Smooth muscle cell (in vitro differentiated cells): ENCODE measurements around the gene TXNDC11. TPM values are rescaled to one million over a fixed set of nuclear protein-coding genes. Genes with fewer than 3 reads are reported as not detected.

ENCODE experiments used
- DNase-seq: peaks from one replicate; lab custom pipeline; 2025; ENCODE audit not compliant: unreplicated experiment; lab: John Stamatoyannopoulos, UW
- H2AFZ ChIP-seq: fragments of 200-600 bp; sonication (generic); 2 replicates; pipeline ENCODE4 v1.6.0; 2016; ENCODE audit warnings: antibody characterized with exemption, low read depth, mild to moderate bottlenecking
- H3F3A ChIP-seq: fragments of 200-600 bp; sonication (generic); 2 replicates; pipeline ENCODE4 v1.6.0; 2017; ENCODE audit warnings: antibody characterized with exemption, low read depth
- H3K27ac ChIP-seq: fragments of 200-600 bp; sonication (generic); 2 replicates; pipeline ENCODE4 v1.5.1; 2016; ENCODE audit warnings: low read depth, mild to moderate bottlenecking
- H3K27me3 ChIP-seq: fragments of 200-600 bp; sonication (generic); 2 replicates; pipeline ENCODE4 v1.6.1; 2016; ENCODE audit warnings: low read depth, mild to moderate bottlenecking
- H3K36me3 ChIP-seq: fragments of 200-600 bp; sonication (generic); 2 replicates; pipeline ENCODE4 v1.5.1; 2016; ENCODE audit warnings: low read depth
- H3K4me1 ChIP-seq: fragments of 200-600 bp; sonication (generic); 2 replicates; pipeline ENCODE4 v1.5.1; 2016; ENCODE audit warnings: low read depth
- H3K4me2 ChIP-seq: fragments of 200-600 bp; sonication (generic); 2 replicates; pipeline ENCODE4 v1.6.0; 2016; ENCODE audit warnings: mild to moderate bottlenecking
- H3K4me3 ChIP-seq: fragments of 200-600 bp; sonication (generic); 2 replicates; pipeline ENCODE4 v1.5.1; 2016; ENCODE audit warnings: mild to moderate bottlenecking
- H3K79me2 ChIP-seq: fragments of 200-600 bp; sonication (generic); 2 replicates; pipeline ENCODE4 v1.6.0; 2016; ENCODE audit warnings: low read depth, mild to moderate bottlenecking
- H3K9ac ChIP-seq: fragments of 200-600 bp; sonication (generic); 2 replicates; pipeline ENCODE4 v1.6.0; 2016; ENCODE audit warnings: low read depth
- H3K9me3 ChIP-seq: fragments of 200-600 bp; sonication (generic); replicated peaks from 2 replicates; pipeline ENCODE4 v1.5.1; 2016; ENCODE audit warnings: low read depth
- H4K20me1 ChIP-seq: fragments of 200-600 bp; sonication (generic); 2 replicates; pipeline ENCODE4 v1.6.0; 2016; ENCODE audit warnings: low read depth
- CTCF ChIP-seq: fragments of 200-600 bp; sonication (generic); IDR thresholded peaks from 2 replicates; pipeline ENCODE4 v1.5.1; 2017; ENCODE audit warnings: borderline replicate concordance, mild to moderate bottlenecking, antibody characterized with exemption; ENCODE audit not compliant: insufficient read depth, poor library complexity, severe bottlenecking
- WGBS: methylation state at CpG from one replicate; pipeline ENCODE4 v1.1.7; 2016; ENCODE audit warnings: low lambda C conversion rate; 5-methylcytosine and 5-hydroxymethylcytosine counted together
- polyA plus RNA-seq: library from polyadenylated mRNA; unstranded; fragments of >200 nt; fragmentation: Nextera tagmentation; extraction: Ambion mirVana; gene quantifications from 2 replicates; pipeline ENCODE4 v1.2.1, GENCODE V29; 2016
- total RNA-seq: library from RNA; depleted of rRNA; stranded (reverse); fragments of >200 nt; gene quantifications from 2 replicates; pipeline ENCODE4 v1.2.3, GENCODE V29; 2014

TXNDC11 gene
- total and polyA plus RNA-seq, 2 experiments from 2014 or later = 27.3 to 30.8 TPM

GRCh38 chr16:11727796-11728543, 14.7 kb downstream of the TXNDC11 start:
- no peak overlapping the region for H3K27ac ChIP-seq
- peaks cover 7% of the 10 kb centered on the region for H3K36me3 ChIP-seq
- H3K4me2 ChIP-seq = no peak overlapping the region
- H3K9me3 ChIP-seq = peaks cover 2% of the 10 kb centered on the region
- no peak overlapping the region for H3K4me3 ChIP-seq
- H3F3A ChIP-seq = no peaks in the 10 kb centered on the region
- no peak overlapping the region for H3K9ac ChIP-seq
- no peak for DNase-seq
- no peak overlapping the region for H2AFZ ChIP-seq
- no peaks in the 10 kb centered on the region for H3K27me3 ChIP-seq
- H4K20me1 ChIP-seq = peaks cover 90% of the 10 kb centered on the region
- no peak for TF ChIP-seq CTCF
- H3K4me1 ChIP-seq = no peaks in the 10 kb centered on the region
- peaks cover 25% of the 10 kb centered on the region for H3K79me2 ChIP-seq
- WGBS = 100% methylated on average over 4 of the region's 4 CpGs

DNA sequence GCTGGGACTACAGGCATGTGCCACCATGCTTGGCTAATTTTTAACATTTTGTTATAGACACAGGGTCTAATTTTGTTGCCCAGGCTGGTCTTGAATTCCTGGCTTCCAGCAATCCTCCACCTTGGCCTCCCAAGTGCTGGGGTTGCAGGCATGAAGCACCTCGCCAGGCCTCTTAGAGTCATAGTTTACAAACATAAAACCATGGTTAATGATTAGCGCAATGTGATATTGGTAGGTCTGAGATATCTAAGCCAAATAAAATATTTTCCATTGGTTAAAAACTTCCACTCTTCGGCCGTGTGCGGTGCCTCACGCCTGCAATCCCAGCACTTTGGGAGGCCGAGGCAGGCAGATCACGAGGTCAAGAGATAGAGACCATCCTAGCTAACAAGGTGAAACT, 16.6 kb downstream of the TXNDC11 start:
- H3K4me1 ChIP-seq = no peaks in the 10 kb centered on the region
- TF ChIP-seq CTCF = no peak
- no peak overlapping the region for H3K4me3 ChIP-seq
- H3K4me2 ChIP-seq = no peak overlapping the region
- H3K36me3 ChIP-seq = peaks cover 7% of the 10 kb centered on the region
- no peak for DNase-seq
- H3K9me3 ChIP-seq = peaks cover 2% of the 10 kb centered on the region
- H3K9ac ChIP-seq = no peak overlapping the region
- H3K27me3 ChIP-seq = no peaks in the 10 kb centered on the region
- H2AFZ ChIP-seq = no peak overlapping the region
- H3K79me2 ChIP-seq = peaks cover 23% of the 10 kb centered on the region
- no peak overlapping the region for H3K27ac ChIP-seq
- no peaks in the 10 kb centered on the region for H3F3A ChIP-seq
- H4K20me1 ChIP-seq = peaks cover 87% of the 10 kb centered on the region
- 97% methylated on average over 8 of the region's 8 CpGs for WGBS

GRCh38 chr16:11725457-11725856, 17.2 kb downstream of the TXNDC11 start:
- H3K4me1 ChIP-seq = no peaks in the 10 kb centered on the region
- H3K79me2 ChIP-seq = peaks cover 20% of the 10 kb centered on the region
- H3K36me3 ChIP-seq = peaks cover 7% of the 10 kb centered on the region
- H3K4me3 ChIP-seq = no peak overlapping the region
- H4K20me1 ChIP-seq = peaks cover 83% of the 10 kb centered on the region
- no peak for TF ChIP-seq CTCF
- no peak overlapping the region for H3K9ac ChIP-seq
- no peaks in the 10 kb centered on the region for H3K27me3 ChIP-seq
- H3K4me2 ChIP-seq = no peak overlapping the region
- H3F3A ChIP-seq = no peaks in the 10 kb centered on the region
- 100% methylated on average over 1 of the region's 1 CpG for WGBS
- no peak overlapping the region for H2AFZ ChIP-seq
- peaks cover 2% of the 10 kb centered on the region for H3K9me3 ChIP-seq
- no peak overlapping the region for H3K27ac ChIP-seq
- no peak for DNase-seq

- Histone ChIP-seq H3K9ac (no peak overlapping the region), H3K4me2 (no peak overlapping the region), H3K27ac (no peak overlapping the region), H2AFZ (no peak overlapping the region), H3K4me3 (no peak overlapping the region), H3K4me1 (no peaks in the 10 kb centered on the region), H3K27me3 (no peaks in the 10 kb centered on the region), H3F3A (no peaks in the 10 kb centered on the region), H4K20me1 (peaks cover 70% of the 10 kb centered on the region), H3K9me3 (peaks cover 2% of the 10 kb centered on the region), H3K79me2 (peaks cover 12% of the 10 kb centered on the region), H3K36me3 (peaks cover 7% of the 10 kb centered on the region)
- no peak for DNase-seq
- no peak for TF ChIP-seq CTCF
- 95% methylated on average over 3 of the region's 3 CpGs for WGBS
These were observed 20.2 kb downstream of the TXNDC11 start for GRCh38 chr16:11722468-11722808.
